ENCODE data around the gene TGIF1. TPM values are rescaled to one million over a fixed set of nuclear protein-coding genes. Genes with fewer than 3 reads are reported as not detected.

Gene TGIF1
- polyA plus RNA-seq, 3 donors = 32.2 to 109 (median 39.8) TPM

GRCh38 chr18:3450799-3451182 is 819 bp downstream of the TGIF1 start:
- Histone ChIP-seq H3K4me1 (ENCODE audit: control insufficient read depth in 1 of 2, insufficient read depth in 2 of 2, low read length in 2 of 2) (peaks cover 51 to 64% of the 10 kb centered on the region in 2 donors), H3K9ac (ENCODE audit: insufficient read depth, low read length, poor library complexity, severe bottlenecking) (peak overlapping the region; percentile 98), H3K36me3 (replicated peaks in 1 of 2; ENCODE audit: control insufficient read depth in 1 of 2, insufficient read depth in 2 of 2, low read length in 2 of 2) (peaks cover 0 to 2% of the 10 kb centered on the region in 2 donors), H3K27ac (ENCODE audit: low read depth in 1 of 2, low read length in 2 of 2) (peak overlapping the region; percentile 99), H3K79me2 (ENCODE audit: insufficient read depth, low read length) (peaks cover 45% of the 10 kb centered on the region), H4K20me1 (ENCODE audit: insufficient read depth, low read length) (peaks cover 14% of the 10 kb centered on the region), H3K27me3 (ENCODE audit: control insufficient read depth in 2 of 2, insufficient read depth in 2 of 2, low read length in 2 of 2) (no peaks in the 10 kb centered on the region), H3K4me2 (replicated peaks; ENCODE audit: extremely low read depth, low read length, poor library complexity, severe bottlenecking) (peak overlapping the region; percentile 79), H3K9me3 (replicated peaks in 1 of 2; ENCODE audit: control insufficient read depth in 1 of 2, insufficient read depth in 1 of 2, low read length in 2 of 2) (no peaks in the 10 kb centered on the region), H2AFZ (ENCODE audit: insufficient read depth, low read depth, low read length, poor library complexity, severe bottlenecking) (peak overlapping the region; percentile 48), H3K4me3 (replicated peaks in 1 of 3; ENCODE audit: low read depth in 2 of 3, low read length in 3 of 3) (peak overlapping the region; percentile 73 to 86 (median 77))
- DNase-seq = no peak
- TF ChIP-seq CTCF (IDR thresholded peaks at IDR 0.05) = no peak
- intact Hi-C loops (cut with micrococcal nuclease) = loop anchor here (5.0 to 10.0 kb wide), 5 partner anchors 166 to 796 kb away; partner anchors contain the start of genes EMILIN2 (in 1 of the 2) and SMCHD1 (in 1 of the 2)
- Mint-ChIP-seq H3K27ac (peak overlapping the region; percentile 95 to 100 (median 97)), H3K4me3 (peak overlapping the region; percentile 93 to 94), H3K9me3 (peaks cover 0 to 3% (median 0%) of the 10 kb centered on the region in 7 donors), H3K27me3 (ENCODE audit: low read depth in 3 of 3) (peaks cover 0 to 4% (median 1%) of the 10 kb centered on the region in 3 donors), H3K36me3 (no peaks in the 10 kb centered on the region), H3K4me1 (peaks cover 35% of the 10 kb centered on the region)
- WGBS (ENCODE audit: insufficient coverage) = 1% methylated on average over 10 of the region's 30 CpGs

- Histone ChIP-seq H3K79me2 (ENCODE audit: insufficient read depth, low read length) (peaks cover 50% of the 10 kb centered on the region), H3K9me3 (replicated peaks in 1 of 2; ENCODE audit: control insufficient read depth in 1 of 2, insufficient read depth in 1 of 2, low read length in 2 of 2) (no peaks in the 10 kb centered on the region), H3K9ac (ENCODE audit: insufficient read depth, low read length, poor library complexity, severe bottlenecking) (peak overlapping the region; percentile 98), H3K4me1 (ENCODE audit: control insufficient read depth in 1 of 2, insufficient read depth in 2 of 2, low read length in 2 of 2) (peaks cover 46 to 58% of the 10 kb centered on the region in 2 donors), H3K4me2 (replicated peaks; ENCODE audit: extremely low read depth, low read length, poor library complexity, severe bottlenecking) (peak overlapping the region; percentile 79), H3K4me3 (replicated peaks in 1 of 3; ENCODE audit: low read depth in 2 of 3, low read length in 3 of 3) (peak overlapping the region; percentile 73 to 86 (median 77)), H3K27me3 (ENCODE audit: control insufficient read depth in 2 of 2, insufficient read depth in 2 of 2, low read length in 2 of 2) (no peaks in the 10 kb centered on the region), H3K36me3 (replicated peaks in 1 of 2; ENCODE audit: control insufficient read depth in 1 of 2, insufficient read depth in 2 of 2, low read length in 2 of 2) (peaks cover 5 to 8% of the 10 kb centered on the region in 2 donors), H2AFZ (ENCODE audit: insufficient read depth, low read depth, low read length, poor library complexity, severe bottlenecking) (peak overlapping the region; percentile 48), H3K27ac (ENCODE audit: low read depth in 1 of 2, low read length in 2 of 2) (peak overlapping the region; percentile 99), H4K20me1 (ENCODE audit: insufficient read depth, low read length) (peaks cover 20% of the 10 kb centered on the region)
- peaks cover 0 to 3% (median 0%) of the 10 kb centered on the region in 7 donors for H3K9me3 Mint-ChIP-seq
- peak; percentile 83 to 93 (median 86) for DNase-seq
- H3K27ac Mint-ChIP-seq = peak overlapping the region; percentile 94 to 100 (median 97)
- peaks cover 0 to 4% (median 1%) of the 10 kb centered on the region in 3 donors for H3K27me3 Mint-ChIP-seq (ENCODE audit: low read depth in 3 of 3)
- peaks cover 29% of the 10 kb centered on the region for H3K4me1 Mint-ChIP-seq
- peaks cover 2 to 6% of the 10 kb centered on the region in 2 donors for H3K36me3 Mint-ChIP-seq
- WGBS (ENCODE audit: insufficient coverage) = under 1% methylated on average over 47 of the region's 50 CpGs
- TF ChIP-seq CTCF (IDR thresholded peaks at IDR 0.05) = no peak
- H3K4me3 Mint-ChIP-seq = peak overlapping the region; percentile 93 to 94
- intact Hi-C loops (cut with micrococcal nuclease) = loop anchor here (5.0 to 10.0 kb wide), 5 partner anchors 167 to 797 kb away; partner anchors contain the start of genes EMILIN2 (in 1 of the 2) and SMCHD1 (in 1 of the 2)
These were observed 1.4 kb downstream of the TGIF1 start for GRCh38 chr18:3451183-3451988.

Measured in CD14-positive monocyte (primary cell).